Panc1 (cell line): Measurements from ENCODE around the gene C20orf204. TPM values are rescaled to one million over a fixed set of nuclear protein-coding genes. Genes with fewer than 3 reads are reported as not detected.

ENCODE experiments used
- ATAC-seq: fragments of 200-7000 bp; cut with Tn5 transposase; 2 replicates; pipeline ENCODE4 v1.9.1; 2020; ENCODE audit warnings: mild to moderate bottlenecking, moderate library complexity
- BruUV-seq: library from RNA; stranded (reverse); fragments of 400-500 nt; replicated peaks from 2 replicates; lab custom pipeline; 2021; lab: Mats Ljungman, UMichigan
- CTCF ChIA-PET: fragments of 300-600 bp; sonication (Branson Sonifier 250); formaldehyde crosslinking; loops from one replicate; lab custom pipeline; 2022; ENCODE audit warnings: antibody characterized with exemption; lab: Charles Lee
- POLR2A ChIA-PET: fragments of 300-600 bp; sonication (Branson Sonifier 250); formaldehyde crosslinking; loops from one replicate; lab custom pipeline; 2022; ENCODE audit warnings: antibody characterized with exemption; lab: Charles Lee
- DNase-seq: peaks from one replicate; pipeline ENCODE4 v3.0.0-alpha.2; 2010; ENCODE audit warnings: low read depth, low spot score
- H3K27ac ChIP-seq: 2 replicates; pipeline ENCODE4 v1.5.1; 2011; ENCODE audit warnings: mild to moderate bottlenecking, low read length, inconsistent platforms
- H3K27me3 ChIP-seq: fragments of 200-500 bp; sonication (Bioruptor generic); 2 replicates; pipeline ENCODE4 v1.6.0; 2014; ENCODE audit warnings: low read length, inconsistent platforms; ENCODE audit not compliant: control insufficient read depth, insufficient read depth
- H3K36me3 ChIP-seq: fragments of 200-500 bp; sonication (Bioruptor generic); 2 replicates; pipeline ENCODE4 v1.5.1; 2014; ENCODE audit warnings: inconsistent platforms, mild to moderate bottlenecking, low read length, moderate library complexity; ENCODE audit not compliant: control insufficient read depth, insufficient read depth
- H3K4me1 ChIP-seq: 2 replicates; pipeline ENCODE4 v1.5.1; 2011; ENCODE audit warnings: inconsistent platforms, mild to moderate bottlenecking, low read length, moderate library complexity; ENCODE audit not compliant: control insufficient read depth, insufficient read depth
- H3K4me3 ChIP-seq, 2 experiments: 2 replicates each; pipeline ENCODE4 v1.5.1; 2011 to 2012; ENCODE audit warnings: low read depth in 2 of 2, low read length in 2 of 2, mild to moderate bottlenecking in 2 of 2, inconsistent platforms in 1 of 2, moderate library complexity in 1 of 2
- H3K9me3 ChIP-seq: fragments of 200-500 bp; sonication (Bioruptor generic); 2 replicates; pipeline ENCODE4 v1.5.1; 2014; ENCODE audit warnings: low read depth, mild to moderate bottlenecking, inconsistent platforms, low read length, moderate library complexity; ENCODE audit not compliant: control insufficient read depth, insufficient read depth
- POLR2AphosphoS5 ChIP-seq: IDR thresholded peaks from 2 replicates; pipeline ENCODE4 v1.6.1; 2012; ENCODE audit warnings: mild to moderate bottlenecking, low read depth, low read length, moderate library complexity
- REST ChIP-seq, 2 experiments: IDR thresholded peaks; 2 replicates each; pipeline ENCODE4 v1.6.1; 2011 to 2012; ENCODE audit warnings: low read depth in 2 of 2, control low read depth in 1 of 2, low read length in 1 of 2, mild to moderate bottlenecking in 1 of 2, moderate library complexity in 1 of 2; ENCODE audit not compliant: insufficient read depth in 1 of 2
- SIN3A ChIP-seq: IDR thresholded peaks from 2 replicates; pipeline ENCODE4 v1.6.1; 2012; ENCODE audit warnings: low read depth, mild to moderate bottlenecking, low read length, moderate library complexity, borderline replicate concordance; ENCODE audit not compliant: insufficient read depth
- TCF7L2 ChIP-seq: IDR thresholded peaks from 2 replicates; pipeline ENCODE4 v1.6.1; 2011; ENCODE audit warnings: mild to moderate bottlenecking, low read depth, low read length, inconsistent platforms
- in situ Hi-C: cut with HindIII; loops from 2 replicates; pipeline ENCODE4 v1.10.0; 2016; ENCODE audit warnings: low sequenced_read_pairs, low pct_unique_long_range_greater_than_20kb
- intact Hi-C: fragments of 100-400 bp; cut with micrococcal nuclease; formaldehyde crosslinking; loops from one replicate; pipeline ENCODE4 v1.10.0; 2022; ENCODE audit not compliant: unreplicated experiment
- total RNA-seq: library from RNA; stranded (reverse); gene quantifications from one replicate; pipeline ENCODE4 v1.2.1, GENCODE V29; 2021; ENCODE audit not compliant: unreplicated experiment
- TF ChIP-seq, protein P1 (sequence below): fragments of 450-650 bp; IDR thresholded peaks from 2 replicates; pipeline ENCODE4 v1.5.1; 2017; ENCODE audit warnings: mild to moderate bottlenecking

The C20orf204 gene
- total RNA-seq, 1 experiment from 2014 or later, result 1.9 TPM

GRCh38 chr20:64045346-64046011 lies 9.5 kb downstream of the C20orf204 start:
- Histone ChIP-seq H3K36me3 (no peaks in the 10 kb centered on the region), H3K4me3 (no peak overlapping the region), H3K27ac (peak overlapping the region; percentile 62), H3K4me1 (peaks cover 39% of the 10 kb centered on the region), H3K27me3 (no peaks in the 10 kb centered on the region), H3K9me3 (no peaks in the 10 kb centered on the region)
- ChIA-PET POLR2A (no interaction called here), CTCF (interaction anchor here (0.7 kb wide), 1 partner anchor 74 kb away, joined by 5 read pairs; no protein-coding TSS in a partner anchor)
- no TSS peak for BruUV-seq
- no peak for DNase-seq
- TF ChIP-seq, protein P1, sequence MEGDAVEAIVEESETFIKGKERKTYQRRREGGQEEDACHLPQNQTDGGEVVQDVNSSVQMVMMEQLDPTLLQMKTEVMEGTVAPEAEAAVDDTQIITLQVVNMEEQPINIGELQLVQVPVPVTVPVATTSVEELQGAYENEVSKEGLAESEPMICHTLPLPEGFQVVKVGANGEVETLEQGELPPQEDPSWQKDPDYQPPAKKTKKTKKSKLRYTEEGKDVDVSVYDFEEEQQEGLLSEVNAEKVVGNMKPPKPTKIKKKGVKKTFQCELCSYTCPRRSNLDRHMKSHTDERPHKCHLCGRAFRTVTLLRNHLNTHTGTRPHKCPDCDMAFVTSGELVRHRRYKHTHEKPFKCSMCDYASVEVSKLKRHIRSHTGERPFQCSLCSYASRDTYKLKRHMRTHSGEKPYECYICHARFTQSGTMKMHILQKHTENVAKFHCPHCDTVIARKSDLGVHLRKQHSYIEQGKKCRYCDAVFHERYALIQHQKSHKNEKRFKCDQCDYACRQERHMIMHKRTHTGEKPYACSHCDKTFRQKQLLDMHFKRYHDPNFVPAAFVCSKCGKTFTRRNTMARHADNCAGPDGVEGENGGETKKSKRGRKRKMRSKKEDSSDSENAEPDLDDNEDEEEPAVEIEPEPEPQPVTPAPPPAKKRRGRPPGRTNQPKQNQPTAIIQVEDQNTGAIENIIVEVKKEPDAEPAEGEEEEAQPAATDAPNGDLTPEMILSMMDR, result no peak
- TF ChIP-seq POLR2AphosphoS5, result no peak
- no peak for TF ChIP-seq SIN3A
- TF ChIP-seq REST (IDR thresholded peaks at IDR 0.05; ENCODE audit: insufficient read depth in 1 of 2, low read depth in 2 of 2, low read length in 1 of 2), result no peak
- TF ChIP-seq TCF7L2, result no peak
- peak; percentile 12; the same call in 1 of the 2 replicates for ATAC-seq
- in situ Hi-C loops, result no loop called here
- intact Hi-C loops, result no loop called here

GRCh38 chr20:64047046-64047389 lies 11.0 kb downstream of the C20orf204 start:
- ChIA-PET POLR2A (no interaction called here), CTCF (interaction anchor here (0.7 to 1.6 kb wide), 2 partner anchors 9 kb away, joined by 4 to 6 read pairs; no protein-coding TSS in a partner anchor)
- no peak for DNase-seq
- Histone ChIP-seq H3K4me3 (no peak overlapping the region), H3K36me3 (no peaks in the 10 kb centered on the region), H3K27me3 (no peaks in the 10 kb centered on the region), H3K4me1 (peaks cover 54% of the 10 kb centered on the region), H3K9me3 (no peaks in the 10 kb centered on the region), H3K27ac (no peak overlapping the region)
- ATAC-seq, result no peak
- TF ChIP-seq TCF7L2 (no peak), REST (IDR thresholded peaks at IDR 0.05; ENCODE audit: insufficient read depth in 1 of 2, low read depth in 2 of 2, low read length in 1 of 2) (no peak), SIN3A (no peak), POLR2AphosphoS5 (no peak)
- TF ChIP-seq, protein P1, result no peak
- in situ Hi-C loops (no loop called here), intact Hi-C loops (no loop called here)
- no TSS peak for BruUV-seq
